Measurements from ENCODE around the gene MLPH. TPM values are rescaled to one million over a fixed set of nuclear protein-coding genes. Genes with fewer than 3 reads are reported as not detected.

Gene MLPH
- total and polyA plus RNA-seq, 9 of the 15 experiments (the other 6 are each of a cell fraction or from before 2014, with no cell fraction given): 0.22 TPM; not detected in 8

DNA sequence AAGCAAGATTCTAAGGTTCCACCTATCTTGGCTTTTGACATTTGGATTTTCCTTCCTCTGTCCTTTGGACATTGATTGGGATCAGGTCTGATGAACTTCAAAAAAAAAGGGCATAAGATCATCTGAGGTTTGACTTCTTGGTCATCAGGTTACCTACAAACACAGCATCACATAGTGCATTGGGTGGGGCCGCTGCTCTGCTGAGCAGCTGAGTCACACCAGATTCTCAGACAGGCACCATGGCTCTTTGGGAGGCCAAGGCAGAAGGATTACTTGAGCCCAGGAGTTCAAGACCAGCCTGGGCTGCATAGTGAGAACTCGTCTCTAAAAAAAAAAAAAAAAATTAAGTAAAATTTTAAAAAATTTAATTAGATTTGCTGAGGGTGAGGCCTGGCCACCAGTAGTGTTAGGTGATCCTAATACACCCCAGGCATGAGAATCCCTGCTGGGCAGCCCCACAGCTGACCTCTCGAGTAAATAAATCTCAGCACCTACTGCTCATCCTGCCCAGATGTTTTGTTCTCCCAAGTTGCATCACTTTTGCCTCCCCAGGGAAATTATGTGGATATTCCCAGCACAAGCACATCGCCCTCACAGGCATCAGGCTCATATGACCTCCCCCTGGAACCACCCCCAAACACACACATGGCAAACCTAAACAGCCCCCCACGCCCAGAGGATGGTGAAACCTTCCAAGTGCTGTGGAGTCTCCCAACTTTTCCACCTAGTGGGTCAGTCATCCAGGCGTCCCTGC, 5.3 kb downstream of the MLPH start (continued):
- TF ChIP-seq, protein P1, sequence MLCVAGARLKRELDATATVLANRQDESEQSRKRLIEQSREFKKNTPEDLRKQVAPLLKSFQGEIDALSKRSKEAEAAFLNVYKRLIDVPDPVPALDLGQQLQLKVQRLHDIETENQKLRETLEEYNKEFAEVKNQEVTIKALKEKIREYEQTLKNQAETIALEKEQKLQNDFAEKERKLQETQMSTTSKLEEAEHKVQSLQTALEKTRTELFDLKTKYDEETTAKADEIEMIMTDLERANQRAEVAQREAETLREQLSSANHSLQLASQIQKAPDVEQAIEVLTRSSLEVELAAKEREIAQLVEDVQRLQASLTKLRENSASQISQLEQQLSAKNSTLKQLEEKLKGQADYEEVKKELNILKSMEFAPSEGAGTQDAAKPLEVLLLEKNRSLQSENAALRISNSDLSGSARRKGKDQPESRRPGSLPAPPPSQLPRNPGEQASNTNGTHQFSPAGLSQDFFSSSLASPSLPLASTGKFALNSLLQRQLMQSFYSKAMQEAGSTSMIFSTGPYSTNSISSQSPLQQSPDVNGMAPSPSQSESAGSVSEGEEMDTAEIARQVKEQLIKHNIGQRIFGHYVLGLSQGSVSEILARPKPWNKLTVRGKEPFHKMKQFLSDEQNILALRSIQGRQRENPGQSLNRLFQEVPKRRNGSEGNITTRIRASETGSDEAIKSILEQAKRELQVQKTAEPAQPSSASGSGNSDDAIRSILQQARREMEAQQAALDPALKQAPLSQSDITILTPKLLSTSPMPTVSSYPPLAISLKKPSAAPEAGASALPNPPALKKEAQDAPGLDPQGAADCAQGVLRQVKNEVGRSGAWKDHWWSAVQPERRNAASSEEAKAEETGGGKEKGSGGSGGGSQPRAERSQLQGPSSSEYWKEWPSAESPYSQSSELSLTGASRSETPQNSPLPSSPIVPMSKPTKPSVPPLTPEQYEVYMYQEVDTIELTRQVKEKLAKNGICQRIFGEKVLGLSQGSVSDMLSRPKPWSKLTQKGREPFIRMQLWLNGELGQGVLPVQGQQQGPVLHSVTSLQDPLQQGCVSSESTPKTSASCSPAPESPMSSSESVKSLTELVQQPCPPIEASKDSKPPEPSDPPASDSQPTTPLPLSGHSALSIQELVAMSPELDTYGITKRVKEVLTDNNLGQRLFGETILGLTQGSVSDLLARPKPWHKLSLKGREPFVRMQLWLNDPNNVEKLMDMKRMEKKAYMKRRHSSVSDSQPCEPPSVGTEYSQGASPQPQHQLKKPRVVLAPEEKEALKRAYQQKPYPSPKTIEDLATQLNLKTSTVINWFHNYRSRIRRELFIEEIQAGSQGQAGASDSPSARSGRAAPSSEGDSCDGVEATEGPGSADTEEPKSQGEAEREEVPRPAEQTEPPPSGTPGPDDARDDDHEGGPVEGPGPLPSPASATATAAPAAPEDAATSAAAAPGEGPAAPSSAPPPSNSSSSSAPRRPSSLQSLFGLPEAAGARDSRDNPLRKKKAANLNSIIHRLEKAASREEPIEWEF (CRISPR knock-in tag; IDR thresholded peaks at IDR 0.05): no peak
- no peak for TF ChIP-seq MTA2 (IDR thresholded peaks at IDR 0.05; ENCODE audit: low read depth)
- no peak for TF ChIP-seq ZNF324 (CRISPR knock-in tag; IDR thresholded peaks at IDR 0.05)

DNA sequence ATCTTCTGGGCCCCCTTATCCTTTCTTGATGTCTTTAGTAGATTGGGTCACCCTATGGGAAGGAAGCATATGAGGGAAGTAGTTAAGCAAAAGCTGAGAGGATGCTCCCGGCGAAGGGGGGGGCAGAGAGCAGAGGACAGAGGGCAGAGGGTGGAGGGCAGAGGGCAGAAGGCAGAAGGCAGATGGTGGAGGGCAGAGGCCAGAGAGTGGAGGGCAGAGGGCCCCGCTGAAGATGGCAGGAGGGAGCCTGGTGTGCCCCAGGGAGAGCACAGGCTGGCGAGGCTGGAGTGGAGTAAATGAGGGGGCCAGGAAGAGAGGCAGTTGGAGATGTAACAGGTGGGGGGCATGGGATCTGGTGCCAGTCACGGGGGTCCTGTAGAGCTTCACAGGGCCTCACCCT, 7.0 kb downstream of the MLPH start:
- WGBS (ENCODE audit: insufficient coverage, low coverage, missing lambda C conversion rate): 5% methylated on average over 4 of the region's 5 CpGs
- Histone ChIP-seq H3K79me2 (ENCODE audit: control insufficient read depth, insufficient read depth, low read length) (no peaks in the 10 kb centered on the region), H3K4me3 (no peak overlapping the region), H3K9me3 (replicated peaks; ENCODE audit: control insufficient read depth, insufficient read depth, low read depth, low read length) (peaks cover 1% of the 10 kb centered on the region; the same call in 1 of the 2 replicates), H3K9me1 (ENCODE audit: control insufficient read depth, insufficient read depth, low read length) (no peaks in the 10 kb centered on the region), H3K4me2 (ENCODE audit: insufficient read depth, low read length) (no peak overlapping the region), H3K27ac (ENCODE audit: extremely low read depth, low read depth, low read length) (no peak overlapping the region), H3K4me1 (replicated peaks in 1 of 2; ENCODE audit: control insufficient read depth in 2 of 2, insufficient read depth in 2 of 2, low read length in 2 of 2) (no peaks in the 10 kb centered on the region), H3K9ac (ENCODE audit: insufficient read depth in 1 of 2, low read depth in 2 of 2, low read length in 2 of 2) (no peak overlapping the region), H3K27me3 (ENCODE audit: control insufficient read depth in 2 of 2, insufficient read depth in 2 of 2, low read length in 2 of 2) (peaks cover 3 to 39% of the 10 kb centered on the region in 2 experiments; a peak in 3 of 5 replicates), H3K36me3 (ENCODE audit: control insufficient read depth, insufficient read depth, low read length) (no peaks in the 10 kb centered on the region), H2AFZ (ENCODE audit: low read depth, low read length) (no peak overlapping the region), H4K20me1 (replicated peaks; ENCODE audit: control insufficient read depth, insufficient read depth, low read length) (no peaks in the 10 kb centered on the region)
- POLR2A ChIA-PET: no interaction called here
- no TSS peak for BruUV-seq (replicated peaks)
- ATAC-seq: no peak
- no peak for FAIRE-seq
- CTCF ChIA-PET (ENCODE audit: low intra/inter-chr PET ratio): no interaction called here
- intact Hi-C loops (cut with micrococcal nuclease): no loop called here
- in situ Hi-C loops (cut with MboI): no loop called here
- DNase-seq (ENCODE audit: extremely low read depth in 1 of 4, low spot score in 3 of 4): no peak
- TF ChIP-seq, protein P2, sequence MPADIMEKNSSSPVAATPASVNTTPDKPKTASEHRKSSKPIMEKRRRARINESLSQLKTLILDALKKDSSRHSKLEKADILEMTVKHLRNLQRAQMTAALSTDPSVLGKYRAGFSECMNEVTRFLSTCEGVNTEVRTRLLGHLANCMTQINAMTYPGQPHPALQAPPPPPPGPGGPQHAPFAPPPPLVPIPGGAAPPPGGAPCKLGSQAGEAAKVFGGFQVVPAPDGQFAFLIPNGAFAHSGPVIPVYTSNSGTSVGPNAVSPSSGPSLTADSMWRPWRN (IDR thresholded peaks at IDR 0.05; ENCODE audit: low read depth): no peak
- no peak for TF ChIP-seq CREBBP (IDR thresholded peaks at IDR 0.05; ENCODE audit: low read depth, low read length)
- TF ChIP-seq TFAM (CRISPR knock-in tag; conservative IDR thresholded peaks at IDR 0.05): no peak
- TF ChIP-seq PYGO2 (tag; IDR thresholded peaks at IDR 0.05): no peak
- TF ChIP-seq SIN3B (IDR thresholded peaks at IDR 0.05; ENCODE audit: low read depth): no peak
- TF ChIP-seq ZNF124 (CRISPR knock-in tag; IDR thresholded peaks at IDR 0.05): no peak
- TF ChIP-seq RBM14 (IDR thresholded peaks at IDR 0.05; ENCODE audit: borderline replicate concordance, insufficient read depth, low read depth, low read length): no peak
- TF ChIP-seq, protein P3, sequence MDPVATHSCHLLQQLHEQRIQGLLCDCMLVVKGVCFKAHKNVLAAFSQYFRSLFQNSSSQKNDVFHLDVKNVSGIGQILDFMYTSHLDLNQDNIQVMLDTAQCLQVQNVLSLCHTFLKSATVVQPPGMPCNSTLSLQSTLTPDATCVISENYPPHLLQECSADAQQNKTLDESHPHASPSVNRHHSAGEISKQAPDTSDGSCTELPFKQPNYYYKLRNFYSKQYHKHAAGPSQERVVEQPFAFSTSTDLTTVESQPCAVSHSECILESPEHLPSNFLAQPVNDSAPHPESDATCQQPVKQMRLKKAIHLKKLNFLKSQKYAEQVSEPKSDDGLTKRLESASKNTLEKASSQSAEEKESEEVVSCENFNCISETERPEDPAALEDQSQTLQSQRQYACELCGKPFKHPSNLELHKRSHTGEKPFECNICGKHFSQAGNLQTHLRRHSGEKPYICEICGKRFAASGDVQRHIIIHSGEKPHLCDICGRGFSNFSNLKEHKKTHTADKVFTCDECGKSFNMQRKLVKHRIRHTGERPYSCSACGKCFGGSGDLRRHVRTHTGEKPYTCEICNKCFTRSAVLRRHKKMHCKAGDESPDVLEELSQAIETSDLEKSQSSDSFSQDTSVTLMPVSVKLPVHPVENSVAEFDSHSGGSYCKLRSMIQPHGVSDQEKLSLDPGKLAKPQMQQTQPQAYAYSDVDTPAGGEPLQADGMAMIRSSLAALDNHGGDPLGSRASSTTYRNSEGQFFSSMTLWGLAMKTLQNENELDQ (CRISPR knock-in tag; IDR thresholded peaks at IDR 0.05; ENCODE audit: borderline replicate concordance): no peak
- no peak for TF ChIP-seq NBN (IDR thresholded peaks at IDR 0.05; ENCODE audit: low read depth)
- no peak for TF ChIP-seq NR1H2 (CRISPR knock-in tag; IDR thresholded peaks at IDR 0.05)

Measured in K562 (cell line).